Germinal center (tissue), 1 donor: ENCODE data around the gene FBXO9.
"Not testable (repeated sequence)": the region's sequence is repeated elsewhere in the genome, so short reads cannot be mapped to it uniquely, and the experiment has no call there.

Experiments used
- DNase-seq: peaks from one replicate; pipeline ENCODE4 v3.0.0; 2012; ENCODE audit warnings: mixed read lengths, low spot score

The FBXO9 gene

DNA sequence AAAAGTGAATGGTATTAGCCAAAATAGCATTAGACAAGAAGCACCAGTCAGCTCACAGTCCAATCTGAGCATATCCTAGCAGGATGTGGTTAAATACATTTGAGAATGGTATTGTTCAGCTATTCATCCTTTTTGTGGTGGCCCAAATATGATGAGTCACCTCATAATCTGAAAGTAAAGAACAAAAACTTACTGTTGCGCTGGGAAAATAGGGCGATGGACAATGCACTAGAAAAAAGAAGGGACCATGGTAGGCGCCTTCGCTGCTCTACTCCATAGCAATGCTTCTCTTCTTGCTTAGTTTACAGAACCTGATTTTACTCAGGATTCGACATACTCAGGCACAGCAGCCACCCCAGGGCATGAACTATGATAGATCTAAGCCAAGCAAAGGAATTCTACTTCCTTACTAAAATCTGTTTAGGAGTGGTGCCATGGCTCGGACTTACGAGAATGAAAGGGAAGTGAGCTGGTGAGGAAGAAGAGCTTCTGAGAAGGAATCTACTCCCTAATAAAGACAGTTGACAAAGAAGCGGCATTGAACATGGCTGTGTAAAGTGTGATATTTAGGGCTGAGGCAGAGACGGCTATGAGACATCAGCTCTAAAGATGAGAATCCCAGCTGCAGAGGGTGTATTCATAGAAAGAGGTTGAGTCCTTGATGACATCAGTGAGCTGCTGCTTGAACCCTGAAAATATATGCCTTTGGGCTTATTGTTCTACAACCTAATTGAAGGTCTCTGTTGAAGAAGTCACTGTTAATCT, 16.6 kb upstream of the FBXO9 start:
- DNase-seq, result no peak

DNA sequence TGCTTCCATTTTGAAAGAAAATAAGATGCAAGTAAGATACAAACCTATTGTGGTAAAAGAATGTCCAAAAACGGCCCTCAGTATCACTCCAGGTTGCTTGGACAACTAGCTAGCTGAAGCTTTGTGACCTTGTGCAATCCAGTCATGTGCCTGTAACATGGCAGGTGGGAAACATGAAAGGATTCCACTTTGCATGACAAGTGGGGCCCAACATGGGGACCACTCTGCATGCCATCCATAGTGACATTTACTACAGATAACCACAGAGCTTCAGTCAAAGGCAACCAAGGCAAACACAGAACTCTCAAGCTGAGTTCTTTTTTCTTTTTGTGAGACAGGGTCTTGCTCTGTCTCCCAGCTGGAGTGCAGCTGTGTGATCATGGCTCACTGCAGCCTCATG, 15.8 kb upstream of the FBXO9 start:
- no peak for DNase-seq

DNA sequence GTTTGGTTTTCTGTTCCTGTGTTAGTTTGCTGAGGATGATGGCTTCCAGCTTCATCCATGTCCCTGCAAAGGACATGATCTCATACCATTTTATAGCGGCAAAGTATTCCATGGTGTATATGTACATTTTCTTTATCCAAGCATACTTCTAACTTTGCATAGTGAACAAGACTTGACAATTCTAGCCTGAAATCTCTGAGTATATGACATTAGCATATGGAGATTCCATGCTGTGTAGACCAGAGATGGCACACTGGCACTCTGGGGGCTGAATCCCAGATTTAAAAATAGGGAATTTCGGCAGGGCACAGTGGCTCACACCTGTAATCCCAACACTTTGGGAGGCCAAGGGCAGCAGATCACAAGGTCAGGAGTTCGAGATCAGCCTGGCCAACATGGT, 13.1 kb upstream of the FBXO9 start:
- not testable (repeated sequence) for DNase-seq

DNA sequence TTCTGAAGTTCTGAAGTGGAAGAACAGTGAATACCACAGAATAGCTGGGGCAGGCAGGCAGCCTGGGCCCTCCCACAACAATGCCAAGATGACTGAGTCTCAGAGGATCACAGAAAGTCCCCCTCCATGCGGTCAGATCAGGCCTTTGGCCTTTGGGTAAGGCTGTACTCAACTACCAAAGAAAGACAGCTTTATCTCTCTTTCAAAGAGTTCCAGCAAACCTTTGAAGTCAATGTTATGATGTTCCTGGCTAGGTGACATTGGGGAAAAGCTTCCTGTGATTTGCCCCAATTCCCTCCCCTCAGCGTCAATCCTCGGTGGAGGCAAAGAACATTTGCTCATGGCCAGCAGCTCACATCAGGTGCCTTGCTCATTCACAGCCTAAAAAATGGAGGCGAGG, 10.7 kb upstream of the FBXO9 start:
- DNase-seq, result no peak

DNA sequence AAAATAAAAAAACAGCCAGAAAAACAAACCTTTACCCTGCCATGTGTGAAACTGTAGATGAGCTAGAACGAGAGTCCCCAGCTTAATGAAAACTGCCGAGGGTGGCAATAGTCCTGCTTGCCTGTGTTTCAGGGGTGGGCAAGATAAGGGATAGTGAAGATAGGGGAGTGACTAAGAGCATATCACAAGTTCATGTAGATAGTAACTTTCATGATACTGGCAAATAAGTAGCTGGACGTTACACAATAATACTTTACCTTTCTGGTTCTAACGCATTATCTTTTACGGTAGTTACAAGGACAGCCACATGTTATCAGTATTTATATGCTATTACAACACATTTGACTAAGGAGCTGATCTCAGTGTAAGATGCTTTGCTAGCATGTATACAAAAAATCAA, 9.3 kb upstream of the FBXO9 start:
- no peak for DNase-seq

DNA sequence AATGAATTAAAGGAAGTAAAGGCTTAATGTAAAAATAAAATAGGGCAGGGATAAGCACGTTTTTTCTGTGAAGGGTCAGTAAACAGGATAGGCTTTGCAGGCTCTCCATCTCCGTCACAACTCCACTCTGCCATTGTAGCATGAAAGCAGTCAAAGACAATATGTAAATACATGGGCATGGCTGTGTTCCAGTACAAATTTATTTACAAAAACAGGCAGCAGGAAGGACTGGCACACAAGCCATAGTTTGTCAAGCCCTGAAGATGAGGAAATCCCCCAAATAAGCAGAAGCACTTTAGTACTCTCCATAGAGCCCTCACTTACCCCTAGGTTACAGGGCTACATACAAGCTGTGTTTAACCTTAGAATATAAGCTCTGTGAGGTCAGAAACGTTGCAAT, 8.9 kb upstream of the FBXO9 start:
- no peak for DNase-seq

DNA sequence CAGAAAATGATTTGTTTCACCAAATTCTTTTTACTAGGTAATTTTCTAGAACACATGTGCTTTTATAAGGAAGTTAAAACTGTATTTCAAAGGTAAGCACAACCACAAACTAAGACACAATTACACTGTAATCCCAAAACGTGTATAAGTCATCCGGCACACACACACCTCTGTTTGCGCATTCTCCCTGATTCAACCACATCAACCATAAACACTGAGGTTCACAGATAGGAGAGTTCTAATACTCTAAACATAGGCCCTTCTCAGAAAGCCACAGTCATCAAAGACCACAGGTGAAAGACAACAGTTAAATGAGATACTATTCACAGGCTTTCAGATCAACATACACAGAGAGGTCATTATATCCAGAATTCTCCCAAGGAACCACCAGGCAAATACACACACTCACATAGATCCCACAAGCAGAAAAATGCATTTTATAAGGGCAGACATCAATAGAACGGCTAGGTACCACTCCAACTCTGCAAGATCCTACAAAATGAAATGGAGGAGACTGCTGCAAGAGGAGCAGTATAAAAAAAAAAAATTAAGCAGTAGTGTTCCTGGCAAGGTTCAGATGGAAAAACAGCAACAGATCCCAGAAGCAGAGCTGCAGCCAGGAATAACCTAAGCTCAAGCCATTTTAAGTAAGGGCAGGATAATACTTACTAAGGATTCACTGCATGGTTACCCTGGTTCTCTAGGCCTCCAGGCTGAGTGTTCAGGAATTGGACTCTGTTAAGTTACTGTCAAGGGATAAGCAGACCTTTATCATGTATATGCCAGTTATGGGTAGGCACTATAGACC, 6.6 kb upstream of the FBXO9 start:
- no peak for DNase-seq

DNA sequence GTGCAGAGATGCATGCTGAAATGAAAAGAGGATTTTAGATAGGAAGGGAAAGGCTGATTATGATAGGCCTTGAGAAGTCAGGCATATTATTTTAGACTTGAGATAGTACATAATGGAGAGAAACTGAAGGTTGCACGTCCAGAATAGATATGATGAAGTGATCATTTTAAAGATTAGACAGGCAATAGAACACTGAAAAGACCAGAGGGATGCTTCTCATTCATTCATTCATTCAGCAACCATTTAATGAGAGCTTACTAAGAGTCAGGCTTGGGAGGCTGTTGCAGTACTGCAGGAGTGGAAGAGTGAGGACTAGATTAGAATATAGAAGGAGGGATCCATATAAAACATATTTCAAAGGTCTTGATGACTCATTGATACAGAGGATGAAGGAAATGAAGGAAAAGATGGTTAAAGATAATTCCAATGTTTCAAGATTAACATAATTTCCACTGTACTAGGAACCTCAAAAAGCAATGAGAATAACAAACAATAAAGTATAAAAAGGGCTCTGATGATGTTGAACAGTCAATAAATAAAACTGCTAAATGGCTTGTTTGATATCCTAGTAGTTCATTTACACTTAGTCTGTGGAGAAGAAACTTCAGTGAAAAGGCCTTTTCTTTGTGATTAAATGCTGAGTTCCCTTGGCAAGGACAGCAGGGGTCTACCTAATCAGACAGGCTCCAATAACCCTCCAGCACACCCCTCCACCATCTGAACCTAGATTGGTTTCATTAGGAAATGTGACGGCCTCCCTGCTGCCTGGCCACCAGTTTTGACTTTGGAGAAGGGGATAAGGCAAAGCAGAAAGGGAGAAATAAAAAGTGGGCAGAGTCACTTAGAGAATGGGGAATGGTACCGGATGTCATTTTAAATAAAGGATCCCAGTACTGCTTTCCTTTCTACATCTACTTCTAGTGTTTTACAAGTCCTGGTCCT, 5.3 kb upstream of the FBXO9 start:
- DNase-seq, result no peak

DNA sequence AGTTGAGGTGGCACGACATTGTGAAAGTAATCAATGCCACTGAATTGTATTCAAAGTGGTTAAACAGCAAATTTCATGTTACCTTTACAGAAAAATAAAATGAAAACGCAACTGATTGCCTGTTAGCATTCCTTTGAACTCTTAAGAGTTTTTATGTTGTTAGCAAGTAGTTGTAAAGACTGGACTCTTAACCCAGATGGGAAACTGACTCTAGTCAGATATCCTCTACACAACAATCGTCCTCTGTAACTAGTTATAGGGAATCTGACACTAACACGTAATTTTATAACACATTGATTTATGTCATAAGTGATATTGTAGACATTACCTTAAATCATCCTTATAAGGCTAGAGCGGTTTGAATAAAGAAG, 3.0 kb upstream of the FBXO9 start:
- DNase-seq, result no peak

DNA sequence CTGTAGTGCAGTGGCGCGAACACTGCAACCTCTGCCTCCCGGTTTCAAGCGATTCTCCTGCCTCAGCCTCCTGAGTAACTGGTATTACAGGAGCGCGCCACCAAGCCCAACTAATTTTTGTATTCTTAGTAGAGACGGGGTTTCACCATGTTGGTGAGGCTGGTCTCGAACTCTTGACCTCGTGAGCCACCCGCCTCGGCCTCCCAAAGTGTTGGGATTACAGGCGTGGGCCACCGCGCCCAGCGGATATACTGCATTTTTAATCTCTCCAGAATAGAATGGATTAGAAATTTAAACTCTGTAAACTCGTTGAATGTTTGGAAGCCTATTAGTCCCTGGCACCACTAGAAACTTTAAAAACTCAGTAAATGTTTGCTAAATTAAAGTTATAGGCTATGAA, 949 bp upstream of the FBXO9 start:
- DNase-seq, result not testable (repeated sequence)

DNA sequence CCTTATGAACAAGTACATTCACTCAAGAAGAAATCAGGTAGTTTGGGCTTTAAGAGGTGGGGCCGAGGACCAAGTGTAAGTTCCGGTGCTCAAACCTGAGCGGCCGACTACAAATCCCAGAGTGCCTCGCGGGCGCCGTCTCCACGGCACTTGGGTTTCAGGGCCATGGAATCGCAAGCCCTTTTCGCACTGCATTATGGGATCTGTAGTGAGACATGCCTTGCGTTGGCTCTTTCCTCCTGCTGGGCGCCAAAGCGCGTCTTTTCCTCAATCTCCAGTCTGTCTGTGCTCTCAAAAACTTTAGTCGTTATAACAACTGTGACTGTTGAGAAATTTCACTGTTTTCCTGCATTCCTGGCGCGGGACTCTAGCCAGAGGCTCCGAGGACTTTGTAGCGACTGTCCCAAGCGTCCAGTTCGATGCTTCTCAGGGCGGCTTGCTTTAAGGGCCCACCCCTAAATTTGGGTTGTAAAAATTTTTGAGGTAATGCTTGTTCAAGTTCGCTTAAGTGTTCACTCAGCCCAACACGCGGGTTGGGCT, 408 bp upstream of the FBXO9 start:
- DNase-seq, result peak; percentile 92

DNA sequence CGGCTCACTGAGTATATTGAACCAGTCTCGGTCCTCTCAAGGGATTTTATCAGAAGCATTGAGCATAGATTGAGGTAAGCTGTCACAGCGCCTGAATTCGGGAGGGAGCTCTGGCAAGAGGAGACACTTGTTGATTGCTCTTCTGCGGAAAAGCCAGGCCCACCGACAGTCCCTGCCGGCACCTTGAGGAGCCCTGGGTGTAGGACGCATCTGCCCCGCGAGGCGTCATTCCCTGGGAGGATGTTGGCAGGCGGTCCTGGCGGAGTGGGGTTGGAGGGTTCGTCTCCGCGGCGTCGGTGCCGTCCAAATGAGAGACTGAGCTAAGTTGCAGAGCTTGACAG, 843 bp downstream of the FBXO9 start:
- peak; percentile 39 for DNase-seq

DNA sequence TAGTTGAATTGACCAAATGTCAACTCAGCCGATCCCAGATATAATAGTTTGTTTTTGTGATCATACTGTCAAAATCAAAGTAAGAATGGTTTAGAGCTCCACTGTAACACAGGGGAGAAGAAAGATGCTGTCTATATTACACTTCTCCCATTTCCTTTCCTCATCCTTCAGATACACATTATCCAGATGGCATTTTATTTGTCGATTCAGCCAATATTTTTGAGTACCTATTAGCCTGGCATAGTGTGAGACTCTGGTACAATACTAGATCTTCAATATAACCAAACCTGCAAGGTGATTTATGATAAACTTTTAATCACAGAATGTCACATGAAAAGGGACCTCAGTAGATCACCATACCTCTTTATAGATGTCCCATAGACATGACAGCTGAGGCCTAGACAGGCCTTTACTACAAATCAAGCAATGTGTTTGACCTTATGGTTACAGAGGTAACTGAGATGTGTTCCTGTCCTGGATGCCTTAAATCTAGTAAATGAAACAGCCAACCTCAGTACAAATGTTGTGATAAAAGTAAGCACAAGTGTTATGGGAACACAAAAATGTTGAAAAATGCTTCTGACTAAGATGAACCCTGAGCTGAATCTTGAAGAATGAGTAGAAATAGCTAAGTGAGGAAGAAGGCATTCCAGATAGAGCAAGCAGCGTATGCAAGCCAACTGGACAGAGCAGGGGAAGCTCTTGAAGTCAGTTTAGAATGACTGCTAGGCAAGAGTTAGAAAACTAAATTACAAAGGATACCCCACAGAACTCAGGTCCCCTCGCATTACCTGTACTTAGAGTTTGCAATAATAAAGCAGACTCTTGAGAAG, 1.9 kb downstream of the FBXO9 start:
- DNase-seq, result no peak

DNA sequence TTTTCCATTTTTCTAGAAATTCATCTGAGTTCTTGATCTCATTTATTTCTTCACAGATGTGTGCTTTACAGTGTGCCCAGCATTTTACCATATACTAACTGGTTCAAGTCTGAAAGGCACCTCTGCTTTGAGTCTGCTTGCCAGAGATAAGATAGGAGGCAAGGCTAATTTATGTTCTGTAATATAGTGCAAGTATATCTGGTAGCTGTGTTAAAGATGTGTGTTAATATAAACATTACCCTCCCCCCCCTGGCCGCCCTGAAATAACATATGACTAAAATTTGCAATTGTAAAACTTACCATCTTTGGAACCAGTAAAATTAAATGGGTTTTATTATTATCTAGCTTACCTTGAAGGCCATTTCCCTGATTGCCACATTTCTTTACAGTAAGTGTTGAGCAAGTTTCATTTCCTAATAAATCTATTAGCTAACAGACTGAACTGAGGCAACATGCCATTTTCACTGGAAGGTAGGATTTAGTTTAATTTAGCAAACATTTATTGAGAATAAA, 2.7 kb downstream of the FBXO9 start:
- peak; percentile 11 for DNase-seq

DNA sequence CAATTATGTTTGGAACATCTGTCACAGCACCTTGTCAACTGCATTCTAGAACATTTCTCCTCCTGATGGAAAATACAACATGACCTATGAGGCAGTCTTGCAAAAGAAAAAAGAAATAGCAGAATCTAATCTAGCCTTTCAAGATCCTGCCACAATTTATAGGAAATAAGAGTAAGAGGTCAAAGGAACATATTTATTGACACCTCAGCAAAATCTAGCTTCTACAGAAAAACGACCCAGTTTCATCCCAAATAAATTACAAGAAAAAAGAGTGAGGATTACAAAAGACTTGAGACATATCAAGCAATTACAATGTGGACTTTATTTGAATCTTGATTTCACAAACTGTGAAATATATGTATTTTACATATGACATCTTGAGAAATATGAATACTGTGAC, 4.2 kb downstream of the FBXO9 start:
- no peak for DNase-seq

DNA sequence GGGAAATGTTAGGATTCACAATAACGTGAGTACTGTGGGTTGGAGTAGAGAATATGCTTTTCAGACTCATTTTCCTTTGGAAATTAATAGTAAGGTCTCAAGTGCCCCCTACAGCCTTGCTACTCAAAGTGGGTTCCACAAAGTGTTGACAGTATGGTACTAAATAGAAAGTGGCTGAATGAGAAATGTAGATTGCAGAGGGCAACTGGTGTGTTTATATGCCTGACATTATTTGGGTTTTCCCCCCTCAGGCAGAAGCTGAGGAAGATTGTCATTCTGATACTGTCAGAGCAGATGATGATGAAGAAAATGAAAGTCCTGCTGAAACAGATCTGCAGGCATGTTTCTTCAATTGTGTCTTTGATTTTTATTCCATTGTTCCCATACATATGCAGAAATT, 5.6 kb downstream of the FBXO9 start:
- DNase-seq, result no peak

DNA sequence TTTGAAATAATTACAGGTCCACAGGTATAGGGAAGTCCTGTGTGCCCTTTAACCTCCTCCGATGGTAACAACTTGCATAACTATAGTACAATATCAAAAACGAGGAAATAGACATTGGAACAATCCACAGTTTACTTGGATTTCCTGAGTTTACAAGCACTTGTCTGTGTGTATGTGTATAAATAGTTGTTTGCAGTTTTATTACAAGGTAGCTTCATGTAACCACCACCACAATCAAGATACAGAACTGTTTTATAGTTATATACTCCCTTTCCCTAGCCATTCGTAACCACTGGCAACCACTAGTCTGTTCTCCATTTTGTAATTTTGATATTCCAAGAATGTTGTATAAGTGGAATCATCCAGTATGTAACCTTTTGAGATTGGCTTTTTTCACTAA, 9.1 kb downstream of the FBXO9 start:
- DNase-seq, result no peak

DNA sequence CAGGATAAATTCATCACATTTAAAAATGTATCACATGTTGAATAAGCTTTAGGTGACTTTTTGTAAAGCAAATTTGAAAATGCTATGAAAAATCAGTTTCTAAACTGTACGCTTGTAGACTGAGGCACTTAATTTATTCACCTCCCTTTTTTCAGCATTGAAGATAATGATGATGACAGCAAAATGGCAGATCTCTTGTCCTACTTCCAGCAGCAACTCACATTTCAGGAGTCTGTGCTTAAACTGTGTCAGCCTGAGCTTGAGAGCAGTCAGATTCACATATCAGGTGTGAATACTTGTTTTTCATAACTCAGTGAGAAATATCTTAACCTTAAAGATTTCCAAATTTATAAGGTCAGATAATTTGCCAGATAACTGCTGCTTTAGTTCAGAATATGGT, 15.6 kb downstream of the FBXO9 start:
- no peak for DNase-seq

DNA sequence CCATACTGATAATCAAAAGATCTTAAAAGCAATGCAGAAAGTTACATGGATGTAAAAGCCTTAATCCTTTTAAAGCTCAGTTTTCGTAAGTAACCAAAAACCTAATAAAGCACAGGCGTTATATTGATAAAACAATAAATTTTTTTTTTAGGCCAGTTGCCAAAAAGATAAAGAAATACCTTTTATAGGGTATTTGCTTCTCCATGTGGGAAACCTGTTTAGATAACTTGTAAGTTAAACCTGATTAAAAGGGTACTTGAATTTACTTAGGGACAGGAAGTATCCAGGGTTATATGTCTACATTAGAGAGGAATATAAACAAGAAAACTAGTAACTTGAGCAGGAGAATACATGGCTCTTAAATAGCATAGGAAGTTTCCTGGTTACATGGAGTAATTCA, 21.1 kb downstream of the FBXO9 start:
- no peak for DNase-seq

DNA sequence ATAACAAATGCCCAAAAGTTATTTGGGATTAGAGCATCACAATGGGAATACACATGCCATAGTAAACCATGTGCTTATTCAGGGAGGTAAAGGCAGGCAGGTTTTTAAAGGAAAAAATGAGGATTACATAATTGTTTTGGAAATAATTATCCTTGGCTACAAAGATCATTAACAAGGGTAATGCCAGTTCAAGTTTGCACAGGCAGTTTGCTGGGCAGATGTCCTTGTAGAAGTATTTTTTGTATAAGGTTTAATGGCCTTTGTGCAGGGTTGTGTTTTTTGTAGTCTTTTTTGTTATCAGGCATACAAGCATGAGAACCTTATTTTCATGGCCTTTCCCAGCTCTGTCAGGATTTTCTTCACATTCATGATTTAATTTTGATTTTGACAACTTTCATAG, 24.7 kb downstream of the FBXO9 start:
- DNase-seq, result no peak

DNA sequence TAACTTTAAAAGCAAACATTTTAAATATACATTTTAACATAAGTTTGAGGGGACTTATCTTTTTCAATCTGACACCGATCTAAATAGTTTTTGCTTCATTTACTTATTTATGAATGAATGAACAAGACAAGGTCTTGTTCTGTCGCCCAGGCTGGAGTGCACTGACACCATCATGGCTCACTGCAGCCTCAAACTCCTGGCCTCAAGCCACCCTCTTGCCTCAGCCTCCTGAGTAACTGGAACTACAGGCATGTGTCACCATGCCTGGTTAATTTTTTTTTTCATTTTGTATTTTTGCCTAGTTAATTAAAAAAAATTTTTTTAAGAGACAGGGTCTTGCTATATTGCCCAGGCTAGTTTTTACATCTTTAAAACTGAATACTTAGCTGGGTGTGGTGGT, 25.4 kb downstream of the FBXO9 start:
- no peak for DNase-seq
